HCT116 (cell line): ENCODE results near the gene KDM2B. TPM values are rescaled to one million over a fixed set of nuclear protein-coding genes. Genes with fewer than 3 reads are reported as not detected.

Experiments
- ATAC-seq: fragments of 200-7000 bp; cut with Tn5 transposase; 2 replicates; pipeline ENCODE4 v1.9.1; 2020; ENCODE audit warnings: mild to moderate bottlenecking, moderate library complexity
- BruUV-seq: library from RNA; stranded (reverse); fragments of 400-500 nt; replicated peaks from 2 replicates; lab custom pipeline; 2021; lab: Mats Ljungman, UMichigan
- CTCF ChIA-PET: fragments of 300-600 bp; sonication (Branson Sonifier 250); formaldehyde crosslinking; loops from one replicate; lab custom pipeline; 2021; ENCODE audit warnings: antibody characterized with exemption; lab: Charles Lee
- POLR2A ChIA-PET: fragments of 300-600, 350-600 bp; sonication (Branson Sonifier 250); formaldehyde crosslinking; loops from one replicate; lab custom pipeline; 2021; ENCODE audit warnings: antibody characterized with exemption; lab: Charles Lee
- RAD21 ChIA-PET, 2 experiments: fragments of 300-600 bp; sonication (Branson Sonifier 250); formaldehyde crosslinking; loops; one replicate each; lab custom pipeline; 2023; ENCODE audit warnings: low total read pairs in 2 of 2; ENCODE audit not compliant: uncharacterized antibody in 2 of 2, unreplicated experiment in 2 of 2, low non-redundant PET in 1 of 2; lab: Charles Lee
- DNase-seq: peaks from one replicate; pipeline ENCODE4 v3.0.0-alpha.2; 2010; ENCODE audit warnings: low read depth, low spot score
- H2AFZ ChIP-seq: fragments of 200-600 bp; shearing (Covaris generic), sonication (generic); 2 replicates; pipeline ENCODE4 v1.6.1; 2017; ENCODE audit warnings: low read depth, mixed run types, mixed read lengths, antibody characterized with exemption, low read length; ENCODE audit not compliant: poor library complexity, severe bottlenecking
- H3K27ac ChIP-seq: 2 replicates; pipeline ENCODE4 v1.5.1; 2012; ENCODE audit warnings: low read depth, low read length
- H3K27me3 ChIP-seq: fragments of 200-600 bp; sonication (generic); 2 replicates; pipeline ENCODE4 v1.6.1; 2016; ENCODE audit warnings: mixed run types, low read length, mixed read lengths; ENCODE audit not compliant: insufficient read depth
- H3K36me3 ChIP-seq, 2 experiments: fragments of 200-500 bp in 1 of 2; fragments of 200-600 bp in 1 of 2; sonication (Bioruptor generic) in 1 of 2; sonication (generic) in 1 of 2; 2 replicates each; pipeline versions ENCODE4 v1.5.1 to v1.6.1; 2014 to 2016; ENCODE audit warnings: low read length in 2 of 2, inconsistent platforms in 1 of 2, mixed read lengths in 1 of 2, mixed run types in 1 of 2; ENCODE audit not compliant: insufficient read depth in 2 of 2, control insufficient read depth in 1 of 2
- H3K4me1 ChIP-seq, 2 experiments: fragments of 200-600 bp in 1 of 2; sonication (generic) in 1 of 2; 2 replicates each; pipeline versions ENCODE4 v1.5.1 to v1.6.1; 2012 to 2017; ENCODE audit warnings: low read length in 2 of 2, inconsistent platforms in 1 of 2, mild to moderate bottlenecking in 1 of 2, mixed read lengths in 1 of 2, mixed run types in 1 of 2, moderate library complexity in 1 of 2; ENCODE audit not compliant: insufficient read depth in 2 of 2, control insufficient read depth in 1 of 2
- H3K4me2 ChIP-seq: fragments of 200-600 bp; sonication (generic); 2 replicates; pipeline ENCODE4 v1.6.1; 2017; ENCODE audit warnings: mixed run types, low read length, mixed read lengths
- H3K4me3 ChIP-seq, 2 experiments: fragments of 200-600 bp in 1 of 2; sonication (generic) in 1 of 2; replicated peaks in 1 of 2; 2 replicates each; pipeline ENCODE4 v1.5.1; 2011 to 2016; ENCODE audit warnings: low read length in 2 of 2, control low read depth in 1 of 2, low read depth in 1 of 2, mild to moderate bottlenecking in 1 of 2, mixed read lengths in 1 of 2, mixed run types in 1 of 2
- H3K79me2 ChIP-seq: fragments of 200-600 bp; sonication (generic); 2 replicates; pipeline ENCODE4 v1.6.1; 2017; ENCODE audit warnings: mild to moderate bottlenecking, mixed run types, low read length, moderate library complexity, mixed read lengths; ENCODE audit not compliant: insufficient read depth
- H3K9ac ChIP-seq: fragments of 200-600 bp; sonication (generic); 2 replicates; pipeline ENCODE4 v1.6.1; 2016; ENCODE audit warnings: low read length, mixed read lengths
- H3K9me2 ChIP-seq: fragments of 200-600 bp; sonication (generic), shearing (Covaris generic); 2 replicates; pipeline ENCODE4 v1.6.1; 2017; ENCODE audit warnings: mixed run types, mild to moderate bottlenecking, moderate library complexity; ENCODE audit not compliant: insufficient read depth
- H3K9me3 ChIP-seq, 2 experiments: fragments of 200-500 bp in 1 of 2; fragments of 200-600 bp in 1 of 2; sonication (Bioruptor generic) in 1 of 2; sonication (generic) in 1 of 2; 2 replicates each; pipeline ENCODE4 v1.6.1; 2014 to 2017; ENCODE audit warnings: low read length in 2 of 2, mixed read lengths in 2 of 2, inconsistent platforms in 1 of 2, low read depth in 1 of 2, mild to moderate bottlenecking in 1 of 2, mixed run types in 1 of 2, moderate library complexity in 1 of 2; ENCODE audit not compliant: control insufficient read depth in 1 of 2, insufficient read depth in 1 of 2
- H4K20me1 ChIP-seq: fragments of 200-600 bp; sonication (generic), shearing (Covaris generic); 2 replicates; pipeline ENCODE4 v1.6.1; 2017; ENCODE audit warnings: mixed run types, mild to moderate bottlenecking, moderate library complexity; ENCODE audit not compliant: insufficient read depth
- CBX3 ChIP-seq: IDR thresholded peaks from 2 replicates; pipeline ENCODE4 v1.6.1; 2012; ENCODE audit warnings: low read depth
- CEBPB ChIP-seq: IDR thresholded peaks from 2 replicates; pipeline ENCODE4 v1.6.1; 2012; ENCODE audit warnings: low read depth
- EGR1 ChIP-seq: IDR thresholded peaks from 2 replicates; pipeline ENCODE4 v1.6.1; 2012; ENCODE audit warnings: low read depth
- ELF1 ChIP-seq: IDR thresholded peaks from 2 replicates; pipeline ENCODE4 v1.6.1; 2012; ENCODE audit warnings: low read depth, borderline replicate concordance
- EZH2 ChIP-seq: fragments of 200-600 bp; sonication (generic); IDR thresholded peaks from 2 replicates; pipeline ENCODE4 v1.6.1; 2017; ENCODE audit warnings: antibody characterized with exemption, mixed run types
- FOSL1 ChIP-seq: IDR thresholded peaks from 2 replicates; pipeline ENCODE4 v1.6.1; 2012; ENCODE audit warnings: low read depth
- POLR2A ChIP-seq: IDR thresholded peaks from 2 replicates; pipeline ENCODE4 v1.7.0; 2011; ENCODE audit warnings: borderline replicate concordance; ENCODE audit not compliant: insufficient read depth, insufficient read length; ENCODE audit errors: extremely low read depth
- RAD21 ChIP-seq: IDR thresholded peaks from 2 replicates; pipeline ENCODE4 v1.6.1; 2012; ENCODE audit warnings: low read depth, mild to moderate bottlenecking
- ZBTB33 ChIP-seq: IDR thresholded peaks from 2 replicates; pipeline ENCODE4 v1.6.1; 2011; ENCODE audit warnings: mild to moderate bottlenecking, low read length, moderate library complexity; ENCODE audit not compliant: insufficient replicate concordance; ENCODE audit errors: extremely low read depth
- ZFX ChIP-seq: fragments of 450-650 bp; IDR thresholded peaks from 2 replicates; pipeline ENCODE4 v1.6.1; 2017
- ZNF274 ChIP-seq: fragments of 200-500 bp; sonication (Bioruptor generic); IDR thresholded peaks from 2 replicates; pipeline ENCODE4 v1.6.1; 2014; ENCODE audit warnings: mild to moderate bottlenecking, low read depth, low read length, inconsistent platforms
- intact Hi-C: fragments of 100-400 bp; cut with micrococcal nuclease; formaldehyde crosslinking; loops from 2 replicates; pipeline ENCODE4 v1.10.0; 2022
- total RNA-seq: library from RNA; stranded (reverse); gene quantifications from one replicate; pipeline ENCODE4 v1.2.1, GENCODE V29; 2021; ENCODE audit not compliant: unreplicated experiment

KDM2B gene
- total RNA-seq, 1 experiment from 2014 or later, result 36.7 TPM

- intact Hi-C loops, result no loop called here
- no TSS peak for BruUV-seq
- Histone ChIP-seq H3K4me2 (no peak overlapping the region), H3K9me3 (no peaks in the 10 kb centered on the region), H3K4me1 (no peaks in the 10 kb centered on the region), H4K20me1 (no peaks in the 10 kb centered on the region), H3K9ac (no peak overlapping the region), H3K9me2 (no peaks in the 10 kb centered on the region), H3K4me3 (no peak overlapping the region), H3K36me3 (peaks cover 36 to 46% of the 10 kb centered on the region in 2 experiments; a peak in 3 of 4 replicates), H3K79me2 (peaks cover 26% of the 10 kb centered on the region), H2AFZ (no peak overlapping the region), H3K27ac (no peak overlapping the region), H3K27me3 (no peaks in the 10 kb centered on the region)
- ChIA-PET POLR2A (no interaction called here), RAD21 (no interaction called here), CTCF (no interaction called here)
- no peak for ATAC-seq
- DNase-seq, result no peak
- no peak for TF ChIP-seq ELF1
- TF ChIP-seq POLR2A, result no peak
- TF ChIP-seq CBX3, result no peak
- no peak for TF ChIP-seq ZBTB33
- TF ChIP-seq EGR1, result no peak
- TF ChIP-seq, all 23 proteins: peak for 0
Observed at GRCh38 chr12:121417847-121418246, 163.0 kb downstream of the KDM2B start.

GRCh38 chr12:121413917-121414316 is 166.9 kb downstream of the KDM2B start:
- peaks cover 12 to 23% of the 10 kb centered on the region in 2 experiments; a peak in 3 of 4 replicates for H3K36me3 ChIP-seq
- POLR2A ChIA-PET, result interaction anchor here (0.8 kb wide), 1 partner anchor 13 kb away, joined by 3 read pairs; no protein-coding TSS in a partner anchor
- H3K4me1 ChIP-seq, result no peaks in the 10 kb centered on the region
- intact Hi-C loops, result no loop called here
- no peak overlapping the region for H2AFZ ChIP-seq
- BruUV-seq, result no TSS peak
- H3K9me3 ChIP-seq, result no peaks in the 10 kb centered on the region
- H3K4me2 ChIP-seq, result no peak overlapping the region
- H3K27ac ChIP-seq, result no peak overlapping the region
- no peak overlapping the region for H3K9ac ChIP-seq
- RAD21 ChIA-PET, result no interaction called here
- DNase-seq (no peak), ATAC-seq (no peak)
- no peaks in the 10 kb centered on the region for H4K20me1 ChIP-seq
- CTCF ChIA-PET, result no interaction called here
- H3K27me3 ChIP-seq, result no peaks in the 10 kb centered on the region
- H3K4me3 ChIP-seq, result no peak overlapping the region
- H3K79me2 ChIP-seq, result peaks cover 54% of the 10 kb centered on the region
- H3K9me2 ChIP-seq, result no peaks in the 10 kb centered on the region
- TF ChIP-seq FOSL1, result no peak
- no peak for TF ChIP-seq ZBTB33
- no peak for TF ChIP-seq ZNF274
- no peak for TF ChIP-seq POLR2A
- no peak for TF ChIP-seq EZH2
- no peak for TF ChIP-seq CEBPB
- no peak for TF ChIP-seq ZFX
- TF ChIP-seq ELF1, result no peak
- TF ChIP-seq RAD21, result no peak
- TF ChIP-seq, all 23 proteins: peak for 0
